Left colon (tissue), 2 donors: Measurements from ENCODE around the gene ARHGEF28. TPM values are rescaled to one million over a fixed set of nuclear protein-coding genes. Genes with fewer than 3 reads are reported as not detected.

Experiments
- ATAC-seq: fragments of 200-7000 bp; cut with Tn5 transposase; one replicate; pipeline ENCODE4 v1.9.1; 2020; ENCODE audit warnings: mild to moderate bottlenecking, moderate library complexity
- DNase-seq, 2 donors: peaks; one replicate each; pipeline ENCODE4 v3.0.0-alpha.2; 2020
- intact Hi-C, 2 donors: fragments of 100-400 bp; cut with DNase I in 1 of 2; cut with micrococcal nuclease in 1 of 2; formaldehyde crosslinking; loops; one replicate each; pipeline versions ENCODE4 v1.11.2 to v1.14.0; 2022; cut with DNase I, micrococcal nuclease
- total RNA-seq, 2 donors: library from RNA; stranded (reverse); fragmentation: NEBNext Ultra II Directional; extraction: Animal tissue kit (Norgen Biotek cat#: 25700); gene quantifications; one replicate each; pipeline ENCODE4 v1.2.1, GENCODE V29; 2021
- donor health status: DM: no; HTN: no; CAD: no.
- donor health status: DM: yes; HTN: yes; CAD: no.

ARHGEF28 gene
- total RNA-seq, 2 donors from 2014 or later, result 9.5 to 13.5 TPM

GRCh38 chr5:73899916-73900315 is 273.9 kb downstream of the ARHGEF28 start:
- intact Hi-C loops, result loop anchor here in 1 of 2 donors (10.0 kb wide), 1 partner anchor 755 kb away; no protein-coding TSS in a partner anchor
- DNase-seq (no peak), ATAC-seq (no peak)

GRCh38 chr5:73900566-73900965 is 274.6 kb downstream of the ARHGEF28 start:
- DNase-seq (no peak), ATAC-seq (no peak)
- intact Hi-C loops, result loop anchor here in 1 of 2 donors (10.0 kb wide), 1 partner anchor 754 kb away; no protein-coding TSS in a partner anchor

GRCh38 chr5:73901043-73901442 is 275.0 kb downstream of the ARHGEF28 start:
- DNase-seq (peak; percentile 24 to 45), ATAC-seq (peak; percentile 84)
- intact Hi-C loops, result loop anchor here in 1 of 2 donors (10.0 kb wide), 1 partner anchor 754 kb away; no protein-coding TSS in a partner anchor

GRCh38 chr5:73901455-73901854 is 275.5 kb downstream of the ARHGEF28 start:
- peak in 1 of 2 donors; percentile 22 for DNase-seq

GRCh38 chr5:73902327-73903051 is 276.5 kb downstream of the ARHGEF28 start:
- intact Hi-C loops, result loop anchor here (2.0 to 10.0 kb wide), 2 partner anchors 746 to 752 kb away; no protein-coding TSS in a partner anchor
- ATAC-seq (peak; percentile 60), DNase-seq (no peak)

More at GRCh38 chr5:73901455-73901854, 275.5 kb downstream of the ARHGEF28 start:
- ATAC-seq, result peak; percentile 65
- intact Hi-C loops, result loop anchor here in 1 of 2 donors (10.0 kb wide), 1 partner anchor 753 kb away; no protein-coding TSS in a partner anchor

GRCh38 chr5:73903169-73903568 is 277.2 kb downstream of the ARHGEF28 start:
- DNase-seq (no peak), ATAC-seq (no peak)
- intact Hi-C loops, result loop anchor here (2.0 to 10.0 kb wide), 2 partner anchors 746 to 752 kb away; no protein-coding TSS in a partner anchor

- intact Hi-C loops, result loop anchor here in 1 of 2 donors (10.0 kb wide), 1 partner anchor 749 kb away; no protein-coding TSS in a partner anchor
- ATAC-seq (no peak), DNase-seq (no peak)
Measured at GRCh38 chr5:73906277-73906676, 280.3 kb downstream of the ARHGEF28 start.

GRCh38 chr5:73907164-73907563 is 281.2 kb downstream of the ARHGEF28 start:
- intact Hi-C loops, result loop anchor here in 1 of 2 donors (10.0 kb wide), 1 partner anchor 748 kb away; no protein-coding TSS in a partner anchor
- DNase-seq (no peak), ATAC-seq (no peak)

GRCh38 chr5:73908395-73908794 is 282.4 kb downstream of the ARHGEF28 start:
- no peak for ATAC-seq
- DNase-seq, result no peak
- intact Hi-C loops, result loop anchor here in 1 of 2 donors (10.0 kb wide), 1 partner anchor 746 kb away; no protein-coding TSS in a partner anchor

GRCh38 chr5:73908846-73909245 is 282.9 kb downstream of the ARHGEF28 start:
- intact Hi-C loops, result loop anchor here in 1 of 2 donors (10.0 kb wide), 1 partner anchor 746 kb away; no protein-coding TSS in a partner anchor
- ATAC-seq, result no peak
- DNase-seq, result no peak

GRCh38 chr5:73909474-73909873 is 283.5 kb downstream of the ARHGEF28 start:
- DNase-seq, result no peak
- intact Hi-C loops, result loop anchor here in 1 of 2 donors (10.0 kb wide), 1 partner anchor 745 kb away; no protein-coding TSS in a partner anchor
- ATAC-seq, result no peak

GRCh38 chr5:73911761-73912393 is 285.9 kb downstream of the ARHGEF28 start:
- intact Hi-C loops, result no loop called here
- ATAC-seq, result no peak
- no peak for DNase-seq

- DNase-seq (no peak), ATAC-seq (no peak)
- intact Hi-C loops, result no loop called here
Measured at GRCh38 chr5:73912821-73913271, 286.9 kb downstream of the ARHGEF28 start.

- intact Hi-C loops, result no loop called here
- no peak for DNase-seq
- no peak for ATAC-seq
Measured at GRCh38 chr5:73913971-73914370, 288.0 kb downstream of the ARHGEF28 start.

GRCh38 chr5:73915345-73915744 is 289.3 kb downstream of the ARHGEF28 start:
- ATAC-seq (no peak), DNase-seq (no peak)
- intact Hi-C loops, result no loop called here

- DNase-seq (no peak), ATAC-seq (peak; percentile 45)
- intact Hi-C loops, result no loop called here
Measured at GRCh38 chr5:73917433-73917832, 291.4 kb downstream of the ARHGEF28 start.

- intact Hi-C loops, result no loop called here
- DNase-seq, result no peak
- ATAC-seq, result no peak
Measured at GRCh38 chr5:73917891-73918290, 291.9 kb downstream of the ARHGEF28 start.

- intact Hi-C loops, result no loop called here
- ATAC-seq (no peak), DNase-seq (no peak)
Measured at GRCh38 chr5:73918791-73919221, 292.8 kb downstream of the ARHGEF28 start.

GRCh38 chr5:73921741-73922140 is 295.7 kb downstream of the ARHGEF28 start:
- no peak for DNase-seq
- intact Hi-C loops, result no loop called here
- no peak for ATAC-seq
